Sigmoid colon (tissue), 7 donors: ENCODE measurements around the gene FBXL16. TPM values are rescaled to one million over a fixed set of nuclear protein-coding genes. Genes with fewer than 3 reads are reported as not detected.

Experiments used
- DNase-seq: peaks from one replicate; pipeline ENCODE4 v3.0.0-alpha.2; 2019
- H3K27ac ChIP-seq, 4 donors: fragments of 200-600 bp; sonication (generic); one replicate each; pipeline ENCODE4 v1.5.1; 2016 to 2019; ENCODE audit warnings: mild to moderate bottlenecking in 1 of 4
- H3K27me3 ChIP-seq, 3 donors: fragments of 200-600 bp; sonication (generic); one replicate each; pipeline ENCODE4 v1.5.1; 2019; ENCODE audit warnings: mild to moderate bottlenecking in 1 of 3
- H3K36me3 ChIP-seq, 4 donors: fragments of 200-600 bp; sonication (generic); one replicate each; pipeline ENCODE4 v1.5.1; 2016 to 2019
- H3K4me1 ChIP-seq, 4 donors: fragments of 200-600 bp; sonication (generic); one replicate each; pipeline ENCODE4 v1.5.1; 2017 to 2019
- H3K4me3 ChIP-seq, 4 donors: fragments of 200-600 bp; sonication (generic); one replicate each; pipeline ENCODE4 v1.5.1; 2017 to 2019; ENCODE audit warnings: mild to moderate bottlenecking in 2 of 4, moderate library complexity in 1 of 4
- H3K9me3 ChIP-seq, 4 donors: fragments of 200-600 bp in 3 of 4; sonication (generic) in 3 of 4; one replicate each; pipeline versions ENCODE4 v1.5.1 to v1.6.1; 2013 to 2019
- EP300 ChIP-seq, 4 donors: sonication (generic); formaldehyde crosslinking; IDR thresholded peaks; one replicate each; pipeline ENCODE4 v1.6.1; 2017; ENCODE audit warnings: antibody characterized with exemption in 4 of 4
- POLR2A ChIP-seq, 2 donors: fragments of 450-650 bp; IDR thresholded peaks; one replicate each; pipeline ENCODE4 v1.6.1; 2016; ENCODE audit warnings: antibody characterized with exemption in 2 of 2, mild to moderate bottlenecking in 2 of 2, moderate library complexity in 2 of 2
- POLR2AphosphoS5 ChIP-seq, 4 donors: sonication (generic); formaldehyde crosslinking; IDR thresholded peaks; one replicate each; pipeline ENCODE4 v1.6.1; 2017; ENCODE audit warnings: antibody characterized with exemption in 4 of 4
- WGBS, 2 donors: extraction: QIAGEN DNeasy Blood & Tissue Kit; methylation state at CpG; one replicate each; pipeline ENCODE4 v1.1.7; 2013; 5-methylcytosine and 5-hydroxymethylcytosine counted together
- intact Hi-C: fragments of 100-400 bp; cut with DNase I; formaldehyde crosslinking; loops from one replicate; pipeline ENCODE4 v1.15.1; 2023
- polyA plus RNA-seq, 3 donors: library from polyadenylated mRNA; stranded (reverse); fragments of 200-250 nt; gene quantifications; one replicate each; pipeline ENCODE4 v1.2.3, GENCODE V29; 2013
- total RNA-seq, 4 donors: library from RNA; depleted of rRNA; stranded (reverse); fragments of >200 nt; gene quantifications; one replicate each; pipeline ENCODE4 v1.1.0, GENCODE V29; 2016
- TF ChIP-seq, protein P1 (sequence below), 4 experiments: fragments of 450-650 bp in 3 of 4; fragments of 200-600 bp in 1 of 4; IDR thresholded peaks; one replicate each; pipeline ENCODE4 v1.5.1; 2016 to 2019; ENCODE audit warnings: antibody characterized with exemption in 4 of 4, mild to moderate bottlenecking in 3 of 4, moderate library complexity in 2 of 4
- donor health status: healthy with polysubstance abuse.
- donor health status: Bipolar disorder and iron deficiency.
- donor health status: healthy.

The FBXL16 gene
- total and polyA plus RNA-seq, 7 donors, result 0.16 to 2.4 (median 1.4) TPM; not detected in 1

- H3K9me3 ChIP-seq, result no peaks in the 10 kb centered on the region
- no peak for TF ChIP-seq EP300 (IDR thresholded peaks at IDR 0.05)
- TF ChIP-seq, protein P1, sequence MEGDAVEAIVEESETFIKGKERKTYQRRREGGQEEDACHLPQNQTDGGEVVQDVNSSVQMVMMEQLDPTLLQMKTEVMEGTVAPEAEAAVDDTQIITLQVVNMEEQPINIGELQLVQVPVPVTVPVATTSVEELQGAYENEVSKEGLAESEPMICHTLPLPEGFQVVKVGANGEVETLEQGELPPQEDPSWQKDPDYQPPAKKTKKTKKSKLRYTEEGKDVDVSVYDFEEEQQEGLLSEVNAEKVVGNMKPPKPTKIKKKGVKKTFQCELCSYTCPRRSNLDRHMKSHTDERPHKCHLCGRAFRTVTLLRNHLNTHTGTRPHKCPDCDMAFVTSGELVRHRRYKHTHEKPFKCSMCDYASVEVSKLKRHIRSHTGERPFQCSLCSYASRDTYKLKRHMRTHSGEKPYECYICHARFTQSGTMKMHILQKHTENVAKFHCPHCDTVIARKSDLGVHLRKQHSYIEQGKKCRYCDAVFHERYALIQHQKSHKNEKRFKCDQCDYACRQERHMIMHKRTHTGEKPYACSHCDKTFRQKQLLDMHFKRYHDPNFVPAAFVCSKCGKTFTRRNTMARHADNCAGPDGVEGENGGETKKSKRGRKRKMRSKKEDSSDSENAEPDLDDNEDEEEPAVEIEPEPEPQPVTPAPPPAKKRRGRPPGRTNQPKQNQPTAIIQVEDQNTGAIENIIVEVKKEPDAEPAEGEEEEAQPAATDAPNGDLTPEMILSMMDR (IDR thresholded peaks at IDR 0.05), result no peak
- no peak for TF ChIP-seq POLR2A (IDR thresholded peaks at IDR 0.05)
- peak overlapping the region in 1 of 4 donors; percentile 63 for H3K4me3 ChIP-seq
- H3K27ac ChIP-seq, result no peak overlapping the region
- H3K36me3 ChIP-seq, result no peaks in the 10 kb centered on the region
- peaks cover 0 to 50% (median 42%) of the 10 kb centered on the region in 4 donors for H3K4me1 ChIP-seq
- no peak for DNase-seq
- H3K27me3 ChIP-seq, result peaks cover 0 to 11% (median under 1%) of the 10 kb centered on the region in 3 donors
- intact Hi-C loops, result no loop called here
- 89 to 90% methylated on average over 29 of the region's 29 CpGs for whole genome bisulfite sequencing, 2 donors
Measured at GRCh38 chr16:716768-717325, 11.2 kb upstream of the FBXL16 start.

DNA sequence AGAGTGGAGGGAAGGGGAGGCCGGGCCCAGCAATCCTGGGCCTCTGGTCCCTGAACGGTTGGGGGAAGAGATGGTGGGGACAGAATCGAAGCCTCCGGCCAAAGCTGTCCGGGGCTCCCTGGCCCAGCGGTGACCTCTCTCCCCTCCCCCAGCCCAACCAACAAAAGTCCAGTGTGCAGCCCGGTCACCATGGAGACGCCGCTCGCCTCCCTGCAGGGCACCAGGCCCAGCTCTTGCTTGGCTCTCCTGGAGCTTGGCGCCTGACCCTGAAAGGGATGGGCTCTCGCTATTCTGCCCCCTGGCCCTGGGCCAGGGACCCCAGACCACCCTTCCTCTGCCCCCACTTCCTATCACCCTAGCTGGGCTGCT is 10.6 kb upstream of the FBXL16 start:
- Histone ChIP-seq H3K27me3 (peaks cover 0 to 16% (median 8%) of the 10 kb centered on the region in 3 donors), H3K4me1 (peaks cover 0 to 45% (median 36%) of the 10 kb centered on the region in 4 donors), H3K4me3 (peak overlapping the region; percentile 53 to 75 (median 64)), H3K9me3 (no peaks in the 10 kb centered on the region), H3K27ac (peak overlapping the region; percentile 32 to 75 (median 48)), H3K36me3 (no peaks in the 10 kb centered on the region)
- intact Hi-C loops, result no loop called here
- TF ChIP-seq POLR2AphosphoS5 (IDR thresholded peaks at IDR 0.05), result no peak
- TF ChIP-seq, protein P1 (IDR thresholded peaks at IDR 0.05), result no peak
- no peak for TF ChIP-seq POLR2A (IDR thresholded peaks at IDR 0.05)
- no peak for TF ChIP-seq EP300 (IDR thresholded peaks at IDR 0.05)
- 17 to 26% methylated on average over 12 of the region's 12 CpGs for WGBS, 2 donors
- no peak for DNase-seq

GRCh38 chr16:715477-716199 is 10.0 kb upstream of the FBXL16 start:
- peak overlapping the region; percentile 40 to 75 (median 56) for H3K27ac ChIP-seq
- DNase-seq, result no peak

GRCh38 chr16:714558-715476 is 9.2 kb upstream of the FBXL16 start, which contains the start of gene METRN:
Gene METRN (plus strand): TSS chr16:715118. CDS start chr16:715290, 172 bp downstream.
- WGBS, 2 donors, result 5 to 6% methylated on average over 108 of the region's 108 CpGs
- H3K9me3 ChIP-seq, result no peaks in the 10 kb centered on the region
- peaks cover 9 to 30% (median 21%) of the 10 kb centered on the region in 3 donors for H3K27me3 ChIP-seq
- H3K4me3 ChIP-seq, result peak within 1 kb of the TSS; percentile 53 to 75 (median 64)
- intact Hi-C loops, result loop anchor here (5.0 kb wide), 1 partner anchor 342 kb away; no protein-coding TSS in a partner anchor
- H3K27ac ChIP-seq, result peak within 1 kb of the TSS; percentile 40 to 75 (median 56)
- peak; percentile 96 for DNase-seq
- H3K36me3 ChIP-seq, result no peaks in the 10 kb centered on the region
- peaks cover 0 to 41% (median 31%) of the 10 kb centered on the region in 4 donors for H3K4me1 ChIP-seq
- TF ChIP-seq, protein P1 (IDR thresholded peaks at IDR 0.05), result no peak
- TF ChIP-seq EP300 (IDR thresholded peaks at IDR 0.05) (no peak), POLR2A (IDR thresholded peaks at IDR 0.05) (no peak), POLR2AphosphoS5 (IDR thresholded peaks at IDR 0.05) (no peak)

More at GRCh38 chr16:715477-716199, 10.0 kb upstream of the FBXL16 start:
- TF ChIP-seq, protein P1 (IDR thresholded peaks at IDR 0.05), result no peak
- no peak for TF ChIP-seq POLR2AphosphoS5 (IDR thresholded peaks at IDR 0.05)
- TF ChIP-seq EP300 (IDR thresholded peaks at IDR 0.05), result no peak
- no peak for TF ChIP-seq POLR2A (IDR thresholded peaks at IDR 0.05)
- no peaks in the 10 kb centered on the region for H3K9me3 ChIP-seq
- H3K27me3 ChIP-seq, result peaks cover 4 to 21% (median 13%) of the 10 kb centered on the region in 3 donors
- H3K4me1 ChIP-seq, result peaks cover 0 to 44% (median 35%) of the 10 kb centered on the region in 4 donors
- peak overlapping the region; percentile 53 to 75 (median 64) for H3K4me3 ChIP-seq
- no peaks in the 10 kb centered on the region for H3K36me3 ChIP-seq
- intact Hi-C loops, result no loop called here
- 1 to 2% methylated on average over 74 of the region's 74 CpGs for WGBS, 2 donors
